ENCODE measurements around the gene DLEC1. TPM values are rescaled to one million over a fixed set of nuclear protein-coding genes. Genes with fewer than 3 reads are reported as not detected.

Gene DLEC1
- total RNA-seq, 2 experiments from 2014 or later, result 0.19 to 0.46 TPM

- DNase-seq (no peak), ATAC-seq (no peak)
- intact Hi-C loops (cut with DNase I, micrococcal nuclease), result no loop called here
- H3K27ac Mint-ChIP-seq, result peak overlapping the region; percentile 58
- ChIA-PET CTCF (interaction anchor here (0.5 to 1.4 kb wide), 6 partner anchors 7 to 532 kb away, joined by 3 to 5 read pairs (median 4); no protein-coding TSS in a partner anchor), POLR2A (no interaction called here)
- H3K4me1 Mint-ChIP-seq, result no peaks in the 10 kb centered on the region
- no peaks in the 10 kb centered on the region for H3K9me3 Mint-ChIP-seq (ENCODE audit: low read depth)
- no peaks in the 10 kb centered on the region for H3K27me3 Mint-ChIP-seq
- H3K4me3 Mint-ChIP-seq, result no peak overlapping the region
- peaks cover 23% of the 10 kb centered on the region for H3K36me3 Mint-ChIP-seq (ENCODE audit: low read depth)
These were observed 81.9 kb downstream of the DLEC1 start for GRCh38 chr3:38120693-38121450.

GRCh38 chr3:38121451-38121831 is 82.4 kb downstream of the DLEC1 start:
- DNase-seq (no peak), ATAC-seq (no peak)
- H3K27me3 Mint-ChIP-seq, result no peaks in the 10 kb centered on the region
- no peaks in the 10 kb centered on the region for H3K4me1 Mint-ChIP-seq
- H3K36me3 Mint-ChIP-seq (ENCODE audit: low read depth), result peaks cover 24% of the 10 kb centered on the region
- H3K4me3 Mint-ChIP-seq, result no peak overlapping the region
- intact Hi-C loops (cut with DNase I, micrococcal nuclease), result no loop called here
- no peak overlapping the region for H3K27ac Mint-ChIP-seq
- no peaks in the 10 kb centered on the region for H3K9me3 Mint-ChIP-seq (ENCODE audit: low read depth)
- CTCF ChIA-PET, result interaction anchor here (0.5 to 0.7 kb wide), 2 partner anchors 214 to 278 kb away, joined by 3 to 5 read pairs; no protein-coding TSS in a partner anchor
- POLR2A ChIA-PET, result interaction anchor here (0.6 kb wide), 2 partner anchors 12 to 870 kb away, joined by 3 read pairs; no protein-coding TSS in a partner anchor

- DNase-seq, result no peak
- CTCF ChIA-PET, result no interaction called here
- POLR2A ChIA-PET, result interaction anchor here (0.6 kb wide), 2 partner anchors 11 to 871 kb away, joined by 3 read pairs; no protein-coding TSS in a partner anchor
- Mint-ChIP-seq H3K4me3 (no peak overlapping the region), H3K27ac (no peak overlapping the region), H3K9me3 (ENCODE audit: low read depth) (no peaks in the 10 kb centered on the region), H3K27me3 (no peaks in the 10 kb centered on the region), H3K36me3 (ENCODE audit: low read depth) (peaks cover 29% of the 10 kb centered on the region), H3K4me1 (no peaks in the 10 kb centered on the region)
- no peak for ATAC-seq
- intact Hi-C loops (cut with DNase I, micrococcal nuclease), result no loop called here
These were observed 82.9 kb downstream of the DLEC1 start for GRCh38 chr3:38121832-38122461.

- CTCF ChIA-PET, result no interaction called here
- H3K27me3 Mint-ChIP-seq, result no peaks in the 10 kb centered on the region
- no peak for ATAC-seq
These were observed 83.8 kb downstream of the DLEC1 start for GRCh38 chr3:38122712-38123290.

GRCh38 chr3:38124324-38125122 is 85.5 kb downstream of the DLEC1 start:
- Mint-ChIP-seq H3K4me1 (no peaks in the 10 kb centered on the region), H3K27me3 (no peaks in the 10 kb centered on the region), H3K27ac (no peak overlapping the region), H3K4me3 (no peak overlapping the region), H3K36me3 (ENCODE audit: low read depth) (peaks cover 33% of the 10 kb centered on the region), H3K9me3 (ENCODE audit: low read depth) (no peaks in the 10 kb centered on the region)
- ChIA-PET POLR2A (no interaction called here), CTCF (interaction anchor here (0.6 kb wide), 1 partner anchor 209 kb away, joined by 3 read pairs; no protein-coding TSS in a partner anchor)
- ATAC-seq (no peak), DNase-seq (no peak)
- intact Hi-C loops (cut with DNase I, micrococcal nuclease), result no loop called here

More at GRCh38 chr3:38122712-38123290, 83.8 kb downstream of the DLEC1 start:
- H3K27ac Mint-ChIP-seq, result no peak overlapping the region
- H3K9me3 Mint-ChIP-seq (ENCODE audit: low read depth), result no peaks in the 10 kb centered on the region
- no peaks in the 10 kb centered on the region for H3K4me1 Mint-ChIP-seq
- POLR2A ChIA-PET, result no interaction called here
- intact Hi-C loops (cut with DNase I, micrococcal nuclease), result no loop called here
- H3K36me3 Mint-ChIP-seq (ENCODE audit: low read depth), result peaks cover 33% of the 10 kb centered on the region
- no peak for DNase-seq
- no peak overlapping the region for H3K4me3 Mint-ChIP-seq

GRCh38 chr3:38125305-38126120 is 86.5 kb downstream of the DLEC1 start:
- H3K4me3 Mint-ChIP-seq, result no peak overlapping the region
- intact Hi-C loops (cut with DNase I, micrococcal nuclease), result no loop called here
- H3K27me3 Mint-ChIP-seq, result no peaks in the 10 kb centered on the region
- H3K36me3 Mint-ChIP-seq (ENCODE audit: low read depth), result peaks cover 37% of the 10 kb centered on the region
- H3K27ac Mint-ChIP-seq, result no peak overlapping the region
- CTCF ChIA-PET, result interaction anchor here (0.8 kb wide), 1 partner anchor 340 kb away, joined by 3 read pairs; no protein-coding TSS in a partner anchor
- no peaks in the 10 kb centered on the region for H3K4me1 Mint-ChIP-seq
- DNase-seq (no peak), ATAC-seq (no peak)
- POLR2A ChIA-PET, result no interaction called here
- no peaks in the 10 kb centered on the region for H3K9me3 Mint-ChIP-seq (ENCODE audit: low read depth)

GRCh38 chr3:38126121-38126892 is 87.3 kb downstream of the DLEC1 start:
- Mint-ChIP-seq H3K9me3 (ENCODE audit: low read depth) (no peaks in the 10 kb centered on the region), H3K4me1 (peaks cover 2% of the 10 kb centered on the region), H3K27ac (no peak overlapping the region), H3K4me3 (no peak overlapping the region), H3K27me3 (no peaks in the 10 kb centered on the region), H3K36me3 (ENCODE audit: low read depth) (peaks cover 35% of the 10 kb centered on the region)
- ATAC-seq, result peak; percentile 9
- intact Hi-C loops (cut with DNase I, micrococcal nuclease), result no loop called here
- no peak for DNase-seq
- POLR2A ChIA-PET, result no interaction called here
- CTCF ChIA-PET, result interaction anchor here (0.8 kb wide), 1 partner anchor 339 kb away, joined by 3 read pairs; no protein-coding TSS in a partner anchor

- no peak for DNase-seq
- Mint-ChIP-seq H3K27ac (peak overlapping the region; percentile 58), H3K27me3 (no peaks in the 10 kb centered on the region), H3K4me3 (no peak overlapping the region), H3K4me1 (peaks cover 2% of the 10 kb centered on the region), H3K9me3 (ENCODE audit: low read depth) (no peaks in the 10 kb centered on the region), H3K36me3 (ENCODE audit: low read depth) (peaks cover 40% of the 10 kb centered on the region)
- CTCF ChIA-PET, result interaction anchor here (1.0 to 1.2 kb wide), 4 partner anchors 8 to 217 kb away, joined by 3 to 4 read pairs (median 4); partner anchors contain the start of gene ACAA1
- POLR2A ChIA-PET, result no interaction called here
- intact Hi-C loops (cut with DNase I, micrococcal nuclease), result no loop called here
- ATAC-seq, result no peak
These were observed 88.7 kb downstream of the DLEC1 start for GRCh38 chr3:38127611-38128302.

GRCh38 chr3:38128303-38128655 is 89.3 kb downstream of the DLEC1 start:
- Mint-ChIP-seq H3K4me1 (peaks cover 5% of the 10 kb centered on the region), H3K27ac (no peak overlapping the region), H3K27me3 (no peaks in the 10 kb centered on the region), H3K36me3 (ENCODE audit: low read depth) (peaks cover 34% of the 10 kb centered on the region), H3K9me3 (ENCODE audit: low read depth) (no peaks in the 10 kb centered on the region), H3K4me3 (no peak overlapping the region)
- intact Hi-C loops (cut with DNase I, micrococcal nuclease), result no loop called here
- no peak for DNase-seq
- ATAC-seq, result no peak
- ChIA-PET CTCF (interaction anchor here (1.0 to 1.2 kb wide), 3 partner anchors 8 to 14 kb away, joined by 3 to 4 read pairs (median 4); partner anchors contain the start of gene ACAA1), POLR2A (interaction anchor here (0.6 kb wide), 1 partner anchor 218 kb away, joined by 3 read pairs; no protein-coding TSS in a partner anchor)
